SK-N-SH (cell line): ENCODE results near the gene ALDH1L1.

Experiments used
- CTCF ChIP-seq: fragments of 200-600 bp; sonication (generic); IDR thresholded peaks from 2 replicates; pipeline ENCODE4 v1.6.1; 2017; ENCODE audit warnings: antibody characterized with exemption, mild to moderate bottlenecking, moderate library complexity
- EP300 ChIP-seq, 2 experiments: IDR thresholded peaks; 2 replicates each; pipeline versions ENCODE4 v1.4.0 to v1.6.1; 2012; ENCODE audit warnings: borderline replicate concordance in 1 of 2, low read depth in 1 of 2, low read length in 1 of 2
- REST ChIP-seq: IDR thresholded peaks from 2 replicates; pipeline ENCODE4 v1.6.1; 2012; ENCODE audit warnings: mild to moderate bottlenecking, low read depth, low read length, moderate library complexity
- SIN3A ChIP-seq: IDR thresholded peaks from 2 replicates; pipeline ENCODE4 v1.6.1; 2012; ENCODE audit warnings: low read depth, mild to moderate bottlenecking, low read length, moderate library complexity, borderline replicate concordance

GRCh38 chr3:126102530-126102951 lies 77.8 kb downstream of the ALDH1L1 start:
- TF ChIP-seq SIN3A: no peak
- TF ChIP-seq EP300 (IDR thresholded peaks at IDR 0.05; ENCODE audit: borderline replicate concordance in 1 of 2, low read depth in 1 of 2, low read length in 1 of 2): no peak
- no peak for TF ChIP-seq CTCF
- no peak for TF ChIP-seq REST
